Suprapubic skin (tissue), 4 donors: Measurements from ENCODE around the gene TUBA3E.

ENCODE experiments used
- CTCF ChIP-seq, 2 donors: fragments of 200-600 bp in 1 of 2; fragments of 450-650 bp in 1 of 2; sonication (generic) in 1 of 2; IDR thresholded peaks; one replicate each; pipeline ENCODE4 v1.5.1; 2016 to 2019; ENCODE audit warnings: antibody characterized with exemption in 2 of 2, mild to moderate bottlenecking in 1 of 2, moderate library complexity in 1 of 2
- EP300 ChIP-seq: sonication (generic); formaldehyde crosslinking; IDR thresholded peaks from one replicate; pipeline ENCODE4 v1.6.1; 2017; ENCODE audit warnings: antibody characterized with exemption
- POLR2A ChIP-seq, 2 donors: fragments of 450-650 bp; IDR thresholded peaks; one replicate each; pipeline ENCODE4 v1.6.1; 2017; ENCODE audit warnings: antibody characterized with exemption in 2 of 2, mild to moderate bottlenecking in 2 of 2, moderate library complexity in 2 of 2
- POLR2AphosphoS5 ChIP-seq, 3 donors: sonication (generic); formaldehyde crosslinking; IDR thresholded peaks; one replicate each; pipeline ENCODE4 v1.6.1; 2017; ENCODE audit warnings: antibody characterized with exemption in 3 of 3

GRCh38 chr2:130156624-130157004, 41.6 kb downstream of the TUBA3E start:
- TF ChIP-seq POLR2A (IDR thresholded peaks at IDR 0.05) (no peak), CTCF (IDR thresholded peaks at IDR 0.05) (no peak), EP300 (no peak), POLR2AphosphoS5 (IDR thresholded peaks at IDR 0.05) (no peak)
